Stimulated activated naive CD8-positive, alpha-beta T cell treated with anti-CD3 and anti-CD28 coated beads, Interleukin-15, amount 100 ng/mL, for 72 hours (primary cell): ENCODE measurements around the gene CDH5.
"Not testable (repeated sequence)": the region's sequence is repeated elsewhere in the genome, so short reads cannot be mapped to it uniquely, and the experiment has no call there.

Source experiments
- ATAC-seq: fragments of 150-1000 bp; cut with Tn5 transposase; 2 replicates; pipeline ENCODE4 v1.10.0; 2021; ENCODE audit warnings: mild to moderate bottlenecking, moderate library complexity
- DNase-seq, 2 donors: peaks; one replicate each; pipeline ENCODE4 v3.0.0; 2021 to 2022
- H3K27ac Mint-ChIP-seq, 2 donors: one replicate each; pipeline ENCODE4 v1.8.0; 2022; ENCODE audit warnings: mild to moderate bottlenecking in 2 of 2, mixed read lengths in 2 of 2, moderate library complexity in 2 of 2
- H3K27me3 Mint-ChIP-seq: one replicate; pipeline ENCODE4 v1.8.0; 2022; ENCODE audit warnings: mixed read lengths
- H3K4me1 Mint-ChIP-seq: one replicate; pipeline ENCODE4 v1.8.0; 2022; ENCODE audit warnings: mild to moderate bottlenecking, mixed read lengths
- H3K4me3 Mint-ChIP-seq, 2 donors: one replicate each; pipeline ENCODE4 v1.8.0; 2022; ENCODE audit warnings: mild to moderate bottlenecking in 2 of 2, mixed read lengths in 2 of 2, moderate library complexity in 1 of 2
- H3K9me3 Mint-ChIP-seq, 2 donors: one replicate each; pipeline ENCODE4 v1.8.0; 2022; ENCODE audit warnings: mixed read lengths in 2 of 2

CDH5 gene

GRCh38 chr16:66366433-66367299 is at the start of gene CDH5:
Gene CDH5, plus strand, starts transcription at chr16:66366691. Its CDS starts 12,647 bp downstream, at chr16:66379338.
- Mint-ChIP-seq H3K4me3 (no peak within 1 kb of the TSS), H3K27me3 (peaks cover 44% of the 10 kb centered on the region), H3K9me3 (no peaks in the 10 kb centered on the region), H3K27ac (peak within 1 kb of the TSS in 1 of 2 donors; percentile 71), H3K4me1 (peaks cover 10% of the 10 kb centered on the region)
- DNase-seq (no peak), ATAC-seq (peak; percentile 22)

GRCh38 chr16:66318505-66318904 is 48.0 kb upstream of the CDH5 start:
- ATAC-seq: no peak
- Mint-ChIP-seq H3K4me3 (no peak overlapping the region), H3K9me3 (no peaks in the 10 kb centered on the region), H3K27ac (no peak overlapping the region), H3K4me1 (peaks cover 6% of the 10 kb centered on the region), H3K27me3 (peaks cover 20% of the 10 kb centered on the region)
- DNase-seq: no peak

GRCh38 chr16:66320774-66321173 is 45.7 kb upstream of the CDH5 start:
- DNase-seq: no peak
- H3K27ac Mint-ChIP-seq: no peak overlapping the region
- no peaks in the 10 kb centered on the region for H3K9me3 Mint-ChIP-seq
- no peak for ATAC-seq
- no peaks in the 10 kb centered on the region for H3K4me1 Mint-ChIP-seq
- H3K27me3 Mint-ChIP-seq: peaks cover 20% of the 10 kb centered on the region
- H3K4me3 Mint-ChIP-seq: no peak overlapping the region

- Mint-ChIP-seq H3K9me3 (no peaks in the 10 kb centered on the region), H3K4me3 (no peak overlapping the region), H3K4me1 (no peaks in the 10 kb centered on the region), H3K27me3 (peaks cover 20% of the 10 kb centered on the region), H3K27ac (no peak overlapping the region)
- ATAC-seq (no peak), DNase-seq (no peak)
Observed at GRCh38 chr16:66322174-66322573, 44.3 kb upstream of the CDH5 start.

- Mint-ChIP-seq H3K4me1 (no peaks in the 10 kb centered on the region), H3K4me3 (no peak overlapping the region), H3K27ac (no peak overlapping the region), H3K9me3 (no peaks in the 10 kb centered on the region), H3K27me3 (peaks cover 15% of the 10 kb centered on the region)
- ATAC-seq (no peak), DNase-seq (no peak)
Observed at GRCh38 chr16:66324815-66325515, 41.5 kb upstream of the CDH5 start.

GRCh38 chr16:66325717-66326376 is 40.6 kb upstream of the CDH5 start:
- Mint-ChIP-seq H3K4me1 (no peaks in the 10 kb centered on the region), H3K27me3 (peaks cover 15% of the 10 kb centered on the region), H3K27ac (peak overlapping the region in 1 of 2 donors; percentile 72), H3K4me3 (no peak overlapping the region), H3K9me3 (no peaks in the 10 kb centered on the region)
- DNase-seq (no peak), ATAC-seq (no peak)

- Mint-ChIP-seq H3K27ac (no peak overlapping the region), H3K9me3 (peaks cover 0 to 7% of the 10 kb centered on the region in 2 donors), H3K27me3 (peaks cover 25% of the 10 kb centered on the region), H3K4me3 (no peak overlapping the region), H3K4me1 (no peaks in the 10 kb centered on the region)
- ATAC-seq: no peak
- DNase-seq: no peak
Observed at GRCh38 chr16:66326991-66327513, 39.4 kb upstream of the CDH5 start.

GRCh38 chr16:66328282-66328681 is 38.2 kb upstream of the CDH5 start:
- ATAC-seq (no peak), DNase-seq (no peak)
- Mint-ChIP-seq H3K4me1 (no peaks in the 10 kb centered on the region), H3K27ac (no peak overlapping the region), H3K27me3 (peaks cover 21% of the 10 kb centered on the region), H3K9me3 (peaks cover 0 to 9% of the 10 kb centered on the region in 2 donors), H3K4me3 (no peak overlapping the region)

- not testable (repeated sequence) for H3K4me3 Mint-ChIP-seq, DNase-seq, H3K9me3 Mint-ChIP-seq, H3K27ac Mint-ChIP-seq, H3K4me1 Mint-ChIP-seq, ATAC-seq
- H3K27me3 Mint-ChIP-seq: peaks cover 28% of the 10 kb centered on the region
Observed at GRCh38 chr16:66331464-66331863, 35.0 kb upstream of the CDH5 start.

GRCh38 chr16:66332634-66333610 is 33.6 kb upstream of the CDH5 start:
- peaks cover 36% of the 10 kb centered on the region for H3K27me3 Mint-ChIP-seq
- H3K4me1 Mint-ChIP-seq: no peaks in the 10 kb centered on the region

GRCh38 chr16:66334853-66335574 is 31.5 kb upstream of the CDH5 start:
- ATAC-seq (no peak), DNase-seq (no peak)
- Mint-ChIP-seq H3K27ac (no peak overlapping the region), H3K4me1 (no peaks in the 10 kb centered on the region), H3K9me3 (peaks cover 0 to 9% of the 10 kb centered on the region in 2 donors), H3K4me3 (no peak overlapping the region), H3K27me3 (peaks cover 36% of the 10 kb centered on the region)

More at GRCh38 chr16:66332634-66333610, 33.6 kb upstream of the CDH5 start:
- DNase-seq (no peak), ATAC-seq (no peak)
- no peak overlapping the region for H3K4me3 Mint-ChIP-seq
- peaks cover 0 to 9% of the 10 kb centered on the region in 2 donors for H3K9me3 Mint-ChIP-seq
- H3K27ac Mint-ChIP-seq: no peak overlapping the region

- H3K4me3 Mint-ChIP-seq: no peak overlapping the region
- no peaks in the 10 kb centered on the region for H3K4me1 Mint-ChIP-seq
- DNase-seq (no peak), ATAC-seq (no peak)
- H3K27ac Mint-ChIP-seq: no peak overlapping the region
- H3K27me3 Mint-ChIP-seq: peaks cover 39% of the 10 kb centered on the region
- H3K9me3 Mint-ChIP-seq: peaks cover 0 to 9% of the 10 kb centered on the region in 2 donors
Observed at GRCh38 chr16:66335704-66336329, 30.7 kb upstream of the CDH5 start.

- no peak for DNase-seq
- H3K9me3 Mint-ChIP-seq: no peaks in the 10 kb centered on the region
- H3K27me3 Mint-ChIP-seq: peaks cover 44% of the 10 kb centered on the region
- H3K27ac Mint-ChIP-seq: no peak overlapping the region
- no peaks in the 10 kb centered on the region for H3K4me1 Mint-ChIP-seq
- no peak for ATAC-seq
- H3K4me3 Mint-ChIP-seq: no peak overlapping the region
Observed at GRCh38 chr16:66337463-66338188, 28.9 kb upstream of the CDH5 start.
